Measurements from ENCODE around the gene PILRA. TPM values are rescaled to one million over a fixed set of nuclear protein-coding genes. Genes with fewer than 3 reads are reported as not detected.

PILRA gene
- total and polyA plus RNA-seq, 8 donors = 5.0 to 52.3 (median 6.4) TPM

DNA sequence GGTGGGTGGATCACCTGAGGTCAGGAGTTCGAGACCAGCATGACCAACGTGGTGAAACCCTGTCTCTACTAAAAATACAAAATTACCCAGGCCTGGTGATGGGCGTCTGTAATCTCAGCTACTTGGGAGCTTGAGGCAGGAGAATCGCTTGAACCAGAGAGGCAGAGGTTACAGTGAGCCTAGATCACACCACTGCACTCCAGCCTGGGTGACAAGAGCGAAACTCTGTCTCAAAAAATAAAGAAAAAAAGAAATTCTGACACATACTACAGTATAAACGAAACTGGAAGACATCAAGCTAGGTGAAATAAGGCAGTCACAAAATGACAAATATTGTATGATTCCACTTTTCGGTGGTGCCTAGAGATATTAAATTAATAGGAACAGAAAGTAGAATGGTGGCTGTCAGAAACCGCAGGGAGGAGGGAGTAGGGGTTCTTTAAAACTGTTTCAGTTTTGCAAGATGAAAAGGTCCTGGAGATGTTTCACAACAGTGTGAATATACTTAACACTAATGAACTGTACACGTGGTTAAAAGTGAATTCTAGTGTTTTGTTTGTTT is 23.2 kb downstream of the PILRA start:
- Histone ChIP-seq H3K4me1 (peaks cover 0 to 24% of the 10 kb centered on the region in 2 donors), H3K36me3 (peaks cover 0 to 17% of the 10 kb centered on the region in 2 donors), H3K27ac (peak overlapping the region in 1 of 2 donors; percentile 43), H3K9me3 (no peaks in the 10 kb centered on the region), H3K27me3 (no peaks in the 10 kb centered on the region), H3K4me3 (no peak overlapping the region)
- TF ChIP-seq, protein P1, sequence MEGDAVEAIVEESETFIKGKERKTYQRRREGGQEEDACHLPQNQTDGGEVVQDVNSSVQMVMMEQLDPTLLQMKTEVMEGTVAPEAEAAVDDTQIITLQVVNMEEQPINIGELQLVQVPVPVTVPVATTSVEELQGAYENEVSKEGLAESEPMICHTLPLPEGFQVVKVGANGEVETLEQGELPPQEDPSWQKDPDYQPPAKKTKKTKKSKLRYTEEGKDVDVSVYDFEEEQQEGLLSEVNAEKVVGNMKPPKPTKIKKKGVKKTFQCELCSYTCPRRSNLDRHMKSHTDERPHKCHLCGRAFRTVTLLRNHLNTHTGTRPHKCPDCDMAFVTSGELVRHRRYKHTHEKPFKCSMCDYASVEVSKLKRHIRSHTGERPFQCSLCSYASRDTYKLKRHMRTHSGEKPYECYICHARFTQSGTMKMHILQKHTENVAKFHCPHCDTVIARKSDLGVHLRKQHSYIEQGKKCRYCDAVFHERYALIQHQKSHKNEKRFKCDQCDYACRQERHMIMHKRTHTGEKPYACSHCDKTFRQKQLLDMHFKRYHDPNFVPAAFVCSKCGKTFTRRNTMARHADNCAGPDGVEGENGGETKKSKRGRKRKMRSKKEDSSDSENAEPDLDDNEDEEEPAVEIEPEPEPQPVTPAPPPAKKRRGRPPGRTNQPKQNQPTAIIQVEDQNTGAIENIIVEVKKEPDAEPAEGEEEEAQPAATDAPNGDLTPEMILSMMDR (IDR thresholded peaks at IDR 0.05) = no peak
- intact Hi-C loops (cut with DNase I) = no loop called here
- DNase-seq (no peak), ATAC-seq (peak; percentile 67)

DNA sequence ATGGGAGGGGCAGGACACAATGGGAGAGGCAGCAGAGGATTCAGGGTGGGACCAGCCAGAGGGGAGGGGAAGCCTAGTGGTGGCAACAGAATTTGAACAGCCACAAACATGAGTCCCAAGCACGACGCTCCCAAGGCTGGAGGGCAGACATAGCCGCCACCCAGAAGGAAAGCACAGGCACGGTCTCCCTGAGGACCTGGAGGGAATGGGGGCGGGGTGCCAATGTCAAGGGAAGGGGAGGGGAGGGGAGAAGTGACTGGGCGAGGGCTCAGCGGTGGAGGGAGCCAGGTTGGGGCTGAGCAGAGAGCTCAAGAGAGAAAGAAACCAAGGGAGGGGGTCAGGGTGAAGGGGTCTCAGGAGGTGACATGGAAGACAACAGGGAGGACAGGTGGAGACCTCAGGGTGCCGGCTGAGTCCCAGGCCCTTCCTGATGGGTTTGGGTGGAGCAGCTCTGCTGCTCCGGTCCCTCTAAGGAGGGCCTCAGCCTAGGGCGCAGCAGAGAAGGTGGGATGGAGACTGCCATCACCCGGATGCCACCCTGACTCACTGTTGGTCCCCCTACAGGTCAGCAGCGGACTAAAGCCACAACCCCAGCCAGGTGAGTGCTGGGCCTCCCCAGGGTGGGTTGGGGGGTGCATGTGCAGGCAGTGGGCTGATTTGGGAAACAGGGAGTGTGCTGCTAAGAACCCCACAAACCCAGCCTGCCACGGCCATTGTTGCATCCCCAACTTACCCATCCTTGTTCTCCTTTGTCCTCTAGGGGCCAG is 24.2 kb downstream of the PILRA start:
- H3K9me3 ChIP-seq = no peaks in the 10 kb centered on the region
- peaks cover 0 to 24% of the 10 kb centered on the region in 2 donors for H3K36me3 ChIP-seq
- no peak for ATAC-seq

DNA sequence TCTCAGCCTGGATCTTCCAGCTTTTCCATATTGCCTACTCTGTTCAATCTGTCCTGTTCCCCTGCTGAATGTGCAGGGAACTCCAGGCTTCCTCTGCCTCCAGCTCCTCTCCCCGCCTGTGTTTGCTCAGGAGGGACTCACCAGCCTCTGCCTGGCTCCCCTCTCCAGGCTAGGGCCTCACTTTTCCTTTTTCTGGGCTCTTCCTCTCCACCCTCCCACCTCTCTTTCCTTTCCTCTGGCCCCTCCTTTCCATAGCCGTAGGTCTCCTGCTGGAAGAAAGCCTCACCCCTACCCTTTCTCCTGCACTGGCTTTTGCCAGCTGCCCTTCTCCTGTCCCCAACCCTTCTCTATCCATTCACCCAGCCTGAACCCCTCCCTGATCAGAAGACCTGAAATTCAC is 25.0 kb downstream of the PILRA start:
- peaks cover 0 to 24% of the 10 kb centered on the region in 2 donors for H3K4me1 ChIP-seq
- TF ChIP-seq, protein P1 (IDR thresholded peaks at IDR 0.05) = no peak
- H3K9me3 ChIP-seq = no peaks in the 10 kb centered on the region
- peaks cover 0 to 24% of the 10 kb centered on the region in 2 donors for H3K36me3 ChIP-seq
- ATAC-seq = no peak
- H3K4me3 ChIP-seq = no peak overlapping the region
- no peaks in the 10 kb centered on the region for H3K27me3 ChIP-seq
- H3K27ac ChIP-seq = no peak overlapping the region
- intact Hi-C loops (cut with DNase I) = no loop called here
- no peak for DNase-seq

More for the DNA sequence above, 24.2 kb downstream of the PILRA start:
- no peak overlapping the region for H3K4me3 ChIP-seq
- peaks cover 0 to 24% of the 10 kb centered on the region in 2 donors for H3K4me1 ChIP-seq
- intact Hi-C loops (cut with DNase I) = no loop called here
- H3K27me3 ChIP-seq = no peaks in the 10 kb centered on the region
- TF ChIP-seq, protein P1 (IDR thresholded peaks at IDR 0.05) = no peak
- H3K27ac ChIP-seq = no peak overlapping the region
- DNase-seq = no peak

DNA sequence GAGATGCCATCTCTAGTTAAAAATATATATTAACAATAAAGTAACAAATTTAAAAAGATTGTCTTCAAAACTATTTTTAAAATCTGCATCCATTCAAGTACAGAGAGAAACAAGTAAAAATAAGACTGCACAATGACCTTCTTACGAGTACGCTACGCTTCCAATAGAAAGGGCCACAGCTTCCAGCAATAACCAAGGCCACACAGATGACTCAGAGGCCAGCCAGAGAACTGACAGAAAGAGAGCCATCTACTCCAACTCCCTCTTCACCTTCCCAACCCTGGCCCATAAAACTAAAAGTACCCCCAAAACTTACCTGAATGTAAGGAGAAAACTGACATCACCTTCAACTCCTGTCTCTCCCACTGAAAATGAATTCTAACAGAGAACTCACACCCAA is 26.8 kb downstream of the PILRA start:
- peaks cover 0 to 24% of the 10 kb centered on the region in 2 donors for H3K4me1 ChIP-seq
- peaks cover 0 to 24% of the 10 kb centered on the region in 2 donors for H3K36me3 ChIP-seq
- intact Hi-C loops (cut with DNase I) = no loop called here
- H3K27ac ChIP-seq = no peak overlapping the region
- H3K4me3 ChIP-seq = no peak overlapping the region
- H3K9me3 ChIP-seq = no peaks in the 10 kb centered on the region
- ATAC-seq (no peak), DNase-seq (no peak)
- TF ChIP-seq, protein P1 (IDR thresholded peaks at IDR 0.05) = no peak
- H3K27me3 ChIP-seq = no peaks in the 10 kb centered on the region

DNA sequence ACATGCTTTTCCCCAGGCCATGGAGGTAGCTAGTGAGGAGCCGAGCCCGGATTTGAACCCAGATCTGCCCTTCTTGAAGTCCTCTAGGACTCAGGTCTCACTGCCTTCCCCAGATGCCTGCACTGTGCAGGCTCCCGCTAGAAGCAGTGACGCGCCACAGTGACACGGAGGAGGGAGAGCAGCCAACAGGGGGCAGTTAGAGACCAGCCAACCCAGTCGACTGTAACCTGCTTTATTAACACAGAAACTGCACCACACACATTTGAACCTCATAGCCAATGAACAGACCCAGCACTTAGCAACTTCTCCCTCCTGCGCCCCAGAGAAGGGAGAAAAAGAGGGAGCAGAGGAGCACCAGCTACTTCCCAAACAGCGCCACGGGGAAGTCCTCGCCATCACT is 27.4 kb downstream of the PILRA start:
- H3K27me3 ChIP-seq = no peaks in the 10 kb centered on the region
- peaks cover 0 to 24% of the 10 kb centered on the region in 2 donors for H3K36me3 ChIP-seq
- DNase-seq (peak in 2 of 4 donors; percentile 1 to 26), ATAC-seq (peak; percentile 29)
- H3K27ac ChIP-seq = no peak overlapping the region
- H3K4me1 ChIP-seq = peaks cover 0 to 24% of the 10 kb centered on the region in 2 donors
- no peak overlapping the region for H3K4me3 ChIP-seq
- no peaks in the 10 kb centered on the region for H3K9me3 ChIP-seq
- TF ChIP-seq, protein P1 (IDR thresholded peaks at IDR 0.05) = no peak
- intact Hi-C loops (cut with DNase I) = no loop called here
